Iris pigment epithelial cell (primary cell): Measurements from ENCODE around the gene EHHADH.
"Not testable (repeated sequence)": the region's sequence is repeated elsewhere in the genome, so short reads cannot be mapped to it uniquely, and the experiment has no call there.

ENCODE experiments used
- DNase-seq: peaks from one replicate; pipeline ENCODE4 v3.0.0-alpha.2; 2011; ENCODE audit warnings: low read depth

The EHHADH gene

DNA sequence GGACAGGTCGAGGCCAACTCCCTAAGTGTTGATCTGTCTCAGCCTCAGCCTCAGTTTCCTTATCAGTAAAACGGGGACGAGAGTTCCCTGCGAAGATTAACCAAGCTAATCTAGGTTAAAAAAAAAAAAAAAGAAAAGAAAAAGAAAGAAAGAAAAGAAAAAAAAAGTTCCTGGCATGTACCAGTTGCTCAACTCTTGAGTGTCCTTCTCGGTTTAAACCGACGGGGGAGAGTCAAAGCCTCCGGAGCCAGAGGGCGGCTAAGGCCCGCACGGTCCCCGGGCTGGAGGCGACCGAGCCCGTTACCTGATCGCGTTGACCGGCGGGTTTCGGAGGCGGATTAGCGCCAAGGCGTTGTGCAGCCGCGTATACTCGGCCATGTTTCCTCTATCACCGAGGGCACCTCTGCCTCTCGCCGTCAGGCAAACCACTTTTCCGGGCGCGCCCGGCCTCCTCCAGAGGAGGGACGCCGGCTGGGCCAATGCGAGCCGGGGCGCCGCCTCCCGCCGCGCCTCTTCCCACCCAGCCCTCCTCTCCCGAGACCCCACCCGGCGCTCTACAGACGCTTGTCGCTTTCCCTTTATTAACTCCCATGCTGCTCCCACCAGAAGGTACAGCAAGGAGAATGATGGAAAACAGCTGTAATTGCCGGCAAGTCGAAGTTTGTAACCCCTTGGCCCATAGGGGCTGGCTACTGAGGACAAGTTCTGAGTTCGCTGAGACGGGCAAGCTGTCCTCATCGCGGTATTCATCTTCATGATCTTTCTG, at the start of gene EHHADH:
TSS of gene EHHADH (minus strand) at position 405 of the 766 bp plus-strand sequence. CDS start at position 378, 27 bp downstream.
- DNase-seq: peak; percentile 62

DNA sequence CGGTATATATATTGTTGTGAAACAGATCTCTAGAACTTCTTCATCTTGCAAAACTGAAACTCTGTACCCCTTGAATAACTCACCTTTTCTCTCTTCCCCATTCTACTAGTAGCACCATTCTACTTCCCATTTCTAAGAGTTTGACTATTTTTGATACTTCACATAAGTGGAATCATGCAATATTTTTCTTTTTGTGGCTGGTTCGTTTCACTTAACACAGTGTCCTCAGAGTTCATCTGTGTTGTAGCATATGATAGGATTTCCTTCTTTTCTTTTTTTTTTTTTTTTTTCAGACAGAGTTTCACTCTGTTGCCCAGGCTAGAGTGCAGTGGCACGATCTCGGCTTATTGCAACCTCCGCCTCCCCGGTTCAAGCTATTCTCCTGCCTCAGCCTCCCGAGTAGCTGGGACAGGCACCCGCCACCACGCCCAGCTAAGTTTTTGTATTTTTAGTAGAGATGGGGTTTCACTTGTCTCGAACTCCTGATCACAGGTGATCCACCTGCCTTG, 46.1 kb upstream of the EHHADH start:
- not testable (repeated sequence) for DNase-seq

DNA sequence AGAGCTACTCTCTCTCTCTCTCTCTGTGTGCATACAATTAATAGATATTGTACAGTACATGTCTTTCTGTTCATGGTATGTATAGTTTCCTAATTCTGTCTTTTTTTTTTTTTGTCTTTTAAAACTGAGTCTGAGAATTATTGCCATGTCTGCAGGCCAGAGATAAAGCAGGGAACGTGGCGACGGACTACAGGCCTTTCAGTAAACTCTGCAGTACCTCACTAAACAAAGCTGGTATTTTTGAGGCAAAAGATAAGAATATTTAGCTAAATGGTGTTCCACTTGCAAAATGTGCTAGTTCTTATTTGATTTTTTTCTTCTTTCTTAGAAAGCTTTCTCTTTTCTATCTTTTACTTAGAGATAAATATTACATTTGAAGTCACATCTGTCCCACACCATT, 44.0 kb upstream of the EHHADH start:
- DNase-seq: no peak

DNA sequence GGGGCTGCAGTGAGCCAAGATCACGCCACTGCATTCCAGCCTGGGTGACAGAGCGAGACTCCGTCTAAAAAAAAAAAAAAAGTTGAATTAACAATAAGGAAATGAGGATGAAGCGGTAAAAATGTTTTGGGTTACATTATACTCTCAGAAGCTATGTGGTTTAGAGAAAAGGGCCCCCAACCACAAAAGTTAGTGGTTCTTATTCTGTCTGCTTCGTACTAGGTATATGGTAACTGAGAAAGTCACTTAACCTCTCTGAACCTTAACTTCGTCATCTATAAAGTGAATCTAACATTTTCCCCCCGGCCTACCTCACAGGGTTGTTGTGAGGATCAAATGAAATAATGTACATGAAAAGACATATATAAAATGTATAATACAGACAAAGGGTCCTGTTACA, 38.4 kb upstream of the EHHADH start:
- DNase-seq: no peak

DNA sequence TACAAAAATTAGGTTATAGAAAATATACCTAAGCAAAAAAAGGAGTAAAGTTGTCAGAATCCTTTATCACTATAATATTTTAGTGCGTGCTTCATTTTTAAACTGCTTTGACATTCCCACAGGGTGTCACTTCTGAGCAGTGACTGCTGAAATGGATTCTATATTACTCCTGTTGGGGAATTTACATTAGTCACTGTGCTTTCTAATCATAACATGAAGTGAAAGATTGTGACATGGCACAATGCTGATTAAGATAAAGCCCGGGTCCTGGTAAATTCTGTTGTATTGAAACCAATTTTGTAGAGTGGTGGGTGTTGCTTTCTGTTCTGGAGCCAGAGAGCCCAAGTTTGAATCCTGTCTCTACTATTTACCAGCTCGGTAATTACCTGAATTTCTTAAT, 36.4 kb upstream of the EHHADH start:
- DNase-seq: peak; percentile 11

DNA sequence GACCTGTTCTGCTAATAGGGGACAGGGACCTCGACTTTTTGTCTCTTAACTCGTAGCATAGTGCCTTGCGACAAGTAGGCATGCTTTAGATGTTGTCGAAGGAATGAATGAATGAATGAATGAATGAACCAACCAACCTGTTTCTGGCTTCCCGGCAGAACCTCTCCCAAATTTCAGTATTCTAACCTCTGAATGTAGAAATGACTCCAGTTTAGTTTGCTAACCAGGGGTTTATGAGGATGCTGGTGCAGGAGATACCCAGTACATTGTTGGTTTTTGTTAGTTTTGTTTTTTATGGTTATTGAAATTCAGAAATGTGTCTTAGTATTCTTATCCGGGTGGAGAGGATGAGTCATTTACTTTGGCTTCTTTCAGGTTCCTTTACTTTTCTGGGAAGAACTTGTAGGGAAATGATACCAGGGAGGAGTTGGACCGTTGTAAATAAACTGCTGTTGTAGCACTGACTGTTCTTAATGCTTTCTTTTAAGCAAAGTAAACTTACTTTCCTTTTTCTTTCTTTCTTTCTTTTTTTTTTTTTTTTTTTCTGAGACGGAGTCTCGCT, 29.6 kb upstream of the EHHADH start:
- peak; percentile 20 for DNase-seq

DNA sequence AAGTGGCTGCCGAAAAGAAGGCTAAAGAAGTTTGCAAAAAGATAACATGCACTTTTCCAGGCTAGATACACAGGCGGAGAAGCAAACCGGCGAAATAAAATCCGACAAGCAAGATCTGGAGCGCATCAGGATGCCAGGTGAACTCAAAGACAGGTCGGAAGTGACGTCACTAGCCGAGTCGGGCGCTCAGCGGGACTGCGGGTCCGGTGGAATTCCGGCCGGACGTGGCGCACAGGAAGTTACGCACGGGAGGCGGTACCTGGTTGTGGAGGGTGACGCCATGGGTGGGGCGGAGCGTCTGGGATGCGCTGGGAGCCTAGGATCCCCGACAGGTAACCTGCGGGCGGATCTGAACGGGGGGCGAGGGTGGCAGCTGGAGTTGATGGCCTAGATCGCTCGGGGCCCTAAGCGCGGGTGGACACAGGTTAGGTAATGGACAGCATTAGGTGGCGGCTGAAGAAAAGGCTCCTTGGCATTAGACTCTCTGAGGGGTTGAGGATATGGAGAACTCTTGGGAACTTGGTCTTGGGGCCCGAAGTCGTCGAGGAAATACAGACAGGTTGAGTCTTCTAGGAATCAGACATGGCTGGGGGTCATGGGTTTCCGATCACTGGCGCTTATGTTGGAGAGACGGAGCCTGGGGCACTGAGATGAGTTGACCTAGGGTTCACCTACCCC, 29.0 kb upstream of the EHHADH start:
- DNase-seq: peak; percentile 94

DNA sequence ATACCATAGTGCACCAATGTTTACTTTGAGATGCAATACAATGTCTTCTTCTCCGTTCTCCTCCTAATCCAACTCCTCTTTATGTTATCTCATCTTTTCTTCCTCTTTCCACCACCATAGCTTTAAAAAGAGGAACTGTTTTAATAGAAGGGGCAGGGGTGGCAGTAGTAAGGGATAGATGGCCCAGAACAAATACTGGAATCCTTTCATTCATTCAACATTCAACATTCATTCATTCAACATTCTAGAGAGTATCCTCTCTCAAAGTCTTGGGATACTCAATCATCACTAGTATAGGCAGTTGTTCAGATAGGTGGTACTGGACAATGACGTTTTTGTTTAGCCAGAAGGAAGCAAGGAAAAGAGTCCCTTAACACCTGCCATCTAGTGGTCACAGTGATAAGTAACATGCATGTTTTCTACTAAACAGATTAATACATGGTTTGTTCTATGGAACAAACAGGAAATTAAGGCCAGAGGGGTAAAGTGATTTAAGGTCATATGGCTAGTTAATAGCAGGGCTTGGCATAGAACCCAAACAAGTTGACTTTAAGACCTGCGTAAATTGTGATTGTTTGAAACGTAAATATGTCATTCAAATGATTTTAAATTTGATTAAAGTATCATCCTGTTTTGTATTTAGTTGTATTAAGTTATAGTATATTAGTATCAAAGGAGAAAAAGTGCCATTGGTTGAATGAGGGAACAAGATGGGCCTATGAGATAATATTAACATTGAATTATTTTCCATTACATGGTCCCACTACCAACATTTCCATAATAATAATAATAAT, 26.9 kb upstream of the EHHADH start:
- DNase-seq: peak; percentile 70

DNA sequence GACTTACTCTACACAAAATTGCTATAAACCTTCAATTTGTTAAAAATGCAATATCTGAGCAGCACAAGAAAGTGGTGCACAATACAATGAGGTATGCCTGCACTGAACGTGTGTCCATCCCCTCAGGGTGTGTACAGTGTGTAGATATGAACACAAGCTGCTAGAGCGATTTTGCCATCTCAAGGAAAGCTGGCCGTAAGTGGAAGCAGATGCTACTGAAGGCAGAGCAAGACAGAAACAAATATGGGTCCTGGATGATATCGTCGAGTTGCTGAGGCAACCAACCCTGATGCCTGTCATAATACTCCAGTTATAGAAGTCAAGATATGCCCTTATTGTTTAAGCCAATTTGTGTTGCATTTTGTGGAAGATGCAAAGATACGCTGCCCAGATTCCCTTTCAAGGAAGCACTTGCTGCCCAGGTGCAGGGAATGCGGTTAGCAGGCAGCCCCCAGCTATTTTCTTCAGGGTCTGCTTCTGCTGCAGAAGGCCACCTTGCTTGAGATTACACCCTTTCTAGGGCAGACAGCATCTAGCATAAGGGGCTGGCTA, 25.8 kb upstream of the EHHADH start:
- no peak for DNase-seq

DNA sequence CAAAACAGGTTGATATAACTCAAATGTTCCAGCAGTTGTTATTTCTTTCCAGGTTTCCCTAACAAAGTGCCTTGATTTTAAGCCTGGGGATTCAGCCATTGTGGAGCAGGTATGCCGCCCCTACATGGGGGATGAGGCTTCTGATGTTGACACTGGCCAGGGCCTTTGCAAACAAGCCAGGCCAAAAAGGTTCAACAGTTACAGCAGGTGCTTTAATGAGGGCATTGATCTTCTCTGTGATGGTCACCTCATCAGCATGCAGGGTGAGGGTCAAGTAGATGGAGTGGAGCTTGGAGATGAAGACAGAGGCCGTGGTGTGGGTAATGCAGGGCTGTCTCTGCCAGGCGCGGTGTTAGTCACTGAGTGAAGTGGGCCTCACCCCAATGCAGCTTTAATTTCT, 22.6 kb upstream of the EHHADH start:
- no peak for DNase-seq

DNA sequence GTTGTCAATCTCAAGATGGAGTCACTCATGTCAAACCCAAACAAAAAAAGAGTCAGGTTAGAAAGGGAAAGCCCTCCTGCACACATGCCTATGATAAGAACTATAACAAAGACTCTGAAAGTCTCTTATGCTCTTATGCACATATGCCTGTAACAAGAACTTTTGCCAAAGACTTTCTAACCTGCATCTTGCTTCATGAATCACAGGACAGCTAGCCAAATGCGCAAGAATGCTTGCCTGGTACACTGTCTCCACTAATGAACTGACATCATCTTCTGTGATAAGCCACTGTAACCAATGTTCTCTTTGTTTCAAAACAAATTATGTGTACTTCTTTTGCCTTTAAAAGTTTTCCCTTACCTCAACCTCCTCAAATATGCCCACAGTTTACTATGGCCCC, 18.2 kb upstream of the EHHADH start:
- DNase-seq: peak; percentile 32

DNA sequence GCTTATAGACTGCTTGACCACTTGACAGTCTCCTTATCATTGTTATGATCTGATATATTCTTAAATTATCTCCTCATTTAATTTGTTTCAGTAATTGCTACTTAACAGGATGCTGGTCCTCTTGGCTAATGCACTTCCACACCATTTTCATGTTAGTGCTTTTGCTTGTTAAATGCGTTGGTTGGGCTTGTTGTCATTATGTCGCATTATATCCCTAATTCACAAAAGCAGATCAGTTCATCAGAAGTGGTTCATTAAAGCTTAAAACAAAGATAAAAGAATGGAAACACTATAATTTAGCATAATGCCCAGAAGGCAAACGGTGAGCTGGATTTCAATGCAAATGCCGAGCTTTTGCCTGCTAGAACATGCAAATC, 17.1 kb upstream of the EHHADH start:
- no peak for DNase-seq

DNA sequence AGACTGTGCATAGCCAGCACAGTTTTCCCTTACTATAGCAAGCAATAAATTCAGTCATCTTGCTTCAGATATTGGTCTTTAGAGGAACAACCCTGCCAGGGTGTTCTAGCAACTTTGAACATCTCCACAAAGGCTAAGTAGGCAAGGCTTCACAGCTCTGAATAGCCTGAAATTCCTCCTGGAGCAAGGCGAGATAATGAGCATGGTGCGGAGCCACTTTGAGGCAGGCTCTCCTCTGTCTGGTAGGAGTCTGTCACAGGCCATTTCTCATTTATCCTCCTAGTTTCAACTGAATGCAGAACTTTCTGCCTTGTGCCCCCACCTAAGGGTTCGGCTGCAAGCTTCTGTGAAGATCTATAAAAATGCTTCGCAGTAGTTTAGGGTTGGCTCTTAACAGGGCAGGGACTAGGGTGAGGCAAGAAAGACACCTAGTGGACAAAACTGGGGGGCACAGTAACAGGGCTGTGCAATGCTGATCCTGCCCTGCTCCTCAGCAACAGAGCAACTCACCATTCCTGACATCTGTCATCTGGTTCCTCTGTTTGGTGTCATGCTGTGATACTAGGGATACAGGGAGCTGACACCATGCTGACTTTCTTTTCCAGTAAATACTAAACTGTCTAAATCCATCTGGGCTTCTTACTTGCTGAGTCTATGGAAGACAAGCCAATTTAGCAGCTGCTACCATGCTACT, 16.6 kb upstream of the EHHADH start:
- DNase-seq: peak; percentile 41

DNA sequence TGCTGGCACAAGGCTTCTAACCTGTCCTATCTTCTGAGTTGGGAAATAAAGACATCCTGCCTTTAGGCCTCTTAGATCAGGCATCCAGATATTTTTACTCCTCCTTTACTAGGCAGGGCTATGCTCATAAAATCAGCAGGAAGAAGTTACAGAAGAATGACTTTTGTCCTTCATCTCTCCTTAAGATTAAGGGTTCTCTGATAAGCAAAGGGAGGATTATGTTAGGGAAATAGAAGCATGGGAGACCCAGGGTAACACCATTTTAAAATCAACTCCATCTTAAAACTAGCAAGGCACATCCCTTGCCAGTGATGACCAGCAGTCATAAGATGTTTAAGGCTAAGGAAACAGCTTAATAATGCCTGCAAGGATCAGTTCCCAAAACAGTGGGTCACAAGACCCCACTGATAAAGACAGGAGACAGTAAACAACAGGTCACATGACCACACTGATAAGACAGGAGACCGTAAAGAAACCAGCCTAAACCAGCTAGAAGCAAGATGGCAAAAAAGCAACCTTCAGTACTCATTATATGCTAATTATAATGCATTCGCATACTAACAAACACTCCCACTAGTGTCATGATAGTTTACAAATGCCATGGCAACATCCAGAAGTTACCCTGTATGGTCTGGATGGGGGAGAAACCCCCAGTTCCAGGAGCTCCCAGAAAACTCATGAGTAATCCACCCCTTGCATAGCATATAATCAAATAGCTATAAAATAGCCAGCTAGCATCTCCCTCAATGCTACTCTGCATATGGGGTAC, 14.5 kb upstream of the EHHADH start:
- DNase-seq: no peak

DNA sequence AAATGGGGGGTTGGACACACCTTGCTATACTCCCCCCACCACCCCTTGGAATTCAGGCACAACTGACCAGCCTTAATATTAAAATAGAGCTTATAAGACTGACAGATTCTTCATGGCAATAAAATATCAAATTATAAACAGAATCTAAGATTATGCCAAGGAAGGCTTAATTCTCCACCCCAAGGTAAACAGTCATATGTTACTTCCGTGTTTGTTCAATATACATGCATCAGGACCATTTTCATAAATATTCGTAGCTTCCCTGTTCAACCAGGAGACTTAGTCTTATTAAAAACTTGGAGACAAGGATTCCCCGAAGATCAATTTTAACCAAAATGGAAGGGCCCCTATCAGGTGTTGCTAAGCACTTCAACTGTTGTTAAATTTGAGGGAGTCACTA, 13.3 kb upstream of the EHHADH start:
- DNase-seq: no peak

DNA sequence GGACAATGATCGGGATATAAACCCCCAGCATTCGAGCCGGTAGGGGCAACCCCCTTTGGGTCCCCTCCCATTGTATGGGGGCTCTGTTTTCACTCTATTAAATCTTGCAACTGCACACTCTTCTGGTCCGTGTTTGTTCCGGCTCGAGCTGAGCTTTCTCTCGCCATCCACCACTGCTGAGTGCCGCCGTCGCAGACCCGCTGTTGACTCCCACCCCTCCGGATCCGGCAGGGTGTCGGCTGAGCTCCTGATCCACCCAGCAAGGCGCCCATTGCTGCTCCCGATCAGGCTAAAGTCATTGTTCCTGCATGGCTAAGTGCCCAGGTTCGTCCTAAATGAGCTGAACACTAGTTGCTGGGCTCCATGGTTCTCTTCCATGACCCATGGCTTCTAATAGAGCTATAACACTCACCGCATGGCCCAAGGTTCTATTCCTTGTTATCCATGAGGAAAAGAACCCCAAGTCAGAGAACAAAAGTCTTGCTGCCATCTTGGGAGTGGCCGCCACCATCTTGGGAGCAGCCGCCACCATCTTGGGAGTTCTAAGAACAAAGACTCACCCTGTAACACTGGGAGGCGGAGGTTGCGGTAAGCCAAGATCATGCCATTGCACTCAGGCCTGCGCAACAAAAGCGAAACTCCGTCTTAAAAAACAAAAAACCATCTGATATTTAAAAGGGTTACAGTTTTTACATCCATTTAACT, 11.2 kb upstream of the EHHADH start:
- no peak for DNase-seq

DNA sequence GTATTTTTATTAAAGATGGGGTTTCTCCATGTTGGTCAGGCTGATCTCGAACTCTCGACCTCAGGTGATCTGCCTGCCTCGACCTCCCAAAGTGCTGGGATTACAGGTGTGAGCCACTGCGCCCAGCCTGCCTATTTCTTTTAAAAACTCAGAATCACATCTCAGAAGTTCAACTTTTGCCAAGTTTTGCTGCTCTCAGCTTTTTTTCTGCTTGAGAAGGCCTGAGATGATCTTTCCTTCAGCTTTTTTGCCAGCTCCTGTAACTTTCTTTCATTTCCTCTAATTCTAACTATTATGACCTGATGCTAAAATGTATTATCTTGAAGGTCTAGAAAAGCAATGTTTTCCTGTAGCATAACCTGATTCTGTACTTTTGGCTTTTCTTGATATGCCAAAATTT, 9.6 kb upstream of the EHHADH start:
- DNase-seq: no peak

DNA sequence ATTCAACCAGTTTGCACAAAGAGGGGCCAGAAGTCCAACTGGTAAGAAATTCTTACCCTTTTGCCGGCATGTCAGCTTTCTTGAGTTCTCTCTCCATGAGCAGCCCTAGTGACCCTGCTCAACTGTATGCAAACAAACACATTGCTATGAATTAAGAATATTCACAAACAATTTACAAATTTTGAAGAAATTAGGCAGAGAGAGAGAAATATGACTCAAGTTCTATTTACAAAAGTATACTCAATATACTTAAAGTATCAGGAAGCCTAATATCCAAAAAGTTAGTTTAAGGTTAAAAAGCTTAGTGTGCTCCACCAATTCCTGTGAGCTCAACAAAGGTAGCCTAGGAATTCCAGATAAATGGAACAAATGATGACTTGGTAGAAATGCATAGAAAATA, 3.5 kb upstream of the EHHADH start:
- no peak for DNase-seq

DNA sequence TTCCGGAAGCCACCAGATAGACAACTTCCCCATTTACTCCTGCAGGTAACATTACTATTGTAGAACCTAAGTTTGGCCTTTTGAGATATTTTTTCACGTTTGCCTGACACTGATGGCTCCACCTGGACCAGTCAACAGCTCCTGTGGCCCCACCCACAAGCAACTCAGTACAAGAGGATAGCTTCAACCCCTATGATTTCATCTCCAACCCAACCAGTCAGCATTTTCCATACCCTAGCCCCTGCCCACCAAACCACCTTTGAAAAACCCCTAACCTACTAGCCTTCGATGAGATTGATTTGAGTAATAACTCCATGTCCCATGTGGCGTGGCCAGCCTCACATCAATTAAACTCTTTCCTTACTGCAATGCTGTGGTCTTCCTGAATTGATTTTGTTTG, 950 bp upstream of the EHHADH start:
- no peak for DNase-seq

DNA sequence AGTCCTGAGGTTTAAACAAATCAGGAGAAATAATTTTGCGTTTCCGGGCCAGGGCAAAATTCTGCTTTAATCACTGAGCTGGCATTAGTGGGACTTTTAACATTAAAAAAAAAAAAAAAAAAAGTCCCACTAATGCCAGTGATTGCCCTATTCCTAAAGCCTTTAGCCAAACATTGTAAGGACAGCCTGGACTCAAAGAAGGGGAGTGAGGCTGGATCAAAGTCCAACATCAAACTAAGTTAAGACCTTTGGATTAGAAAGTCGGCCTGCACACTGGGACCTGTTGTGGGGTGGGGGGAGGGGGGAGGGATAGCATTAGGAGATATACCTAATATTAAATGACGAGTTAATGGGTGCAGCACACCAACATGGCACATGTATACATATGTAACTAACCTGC, 716 bp downstream of the EHHADH start:
- DNase-seq: not testable (repeated sequence)
